Small intestine (tissue), 7 donors: ENCODE measurements around the gene MTFP1. TPM values are rescaled to one million over a fixed set of nuclear protein-coding genes. Genes with fewer than 3 reads are reported as not detected.
"Not testable (repeated sequence)": the region's sequence is repeated elsewhere in the genome, so short reads cannot be mapped to it uniquely, and the experiment has no call there.

Experiments used
- DNase-seq, 2 donors: peaks; one replicate each; pipeline versions ENCODE4 v3.0.0 to v3.0.0-alpha.2; 2013
- FAIRE-seq: peaks from 2 replicates; lab custom pipeline; 2012; peaks lifted over from hg19 to GRCh38; lab: Jason Lieb, UNC
- H3K27ac ChIP-seq, 3 donors: one replicate each; pipeline ENCODE4 v1.5.1; 2013; ENCODE audit warnings: low read length in 2 of 3, mild to moderate bottlenecking in 2 of 3, control low read depth in 1 of 3, inconsistent platforms in 1 of 3, low read depth in 1 of 3, moderate library complexity in 1 of 3
- H3K27me3 ChIP-seq, 3 donors: one replicate each; pipeline ENCODE4 v1.6.1; 2013; ENCODE audit warnings: low read length in 3 of 3, inconsistent platforms in 1 of 3; ENCODE audit not compliant: control insufficient read depth in 3 of 3, insufficient read depth in 3 of 3
- H3K36me3 ChIP-seq, 3 donors: one replicate each; pipeline ENCODE4 v1.6.1; 2013; ENCODE audit warnings: low read length in 3 of 3, inconsistent platforms in 1 of 3, low read depth in 1 of 3, mild to moderate bottlenecking in 1 of 3, moderate library complexity in 1 of 3; ENCODE audit not compliant: control insufficient read depth in 3 of 3, insufficient read depth in 2 of 3
- H3K4me1 ChIP-seq, 3 donors: one replicate each; pipeline ENCODE4 v1.6.1; 2013; ENCODE audit warnings: low read length in 2 of 3, inconsistent platforms in 1 of 3, low read depth in 1 of 3, mild to moderate bottlenecking in 1 of 3, moderate library complexity in 1 of 3; ENCODE audit not compliant: control insufficient read depth in 3 of 3, insufficient read depth in 2 of 3
- H3K4me3 ChIP-seq, 3 donors: one replicate each; pipeline ENCODE4 v1.5.1; 2013; ENCODE audit warnings: low read length in 3 of 3, control low read depth in 1 of 3, inconsistent platforms in 1 of 3, low read depth in 1 of 3, mild to moderate bottlenecking in 1 of 3, moderate library complexity in 1 of 3
- H3K9me3 ChIP-seq, 2 donors: one replicate each; pipeline ENCODE4 v1.6.1; 2013; ENCODE audit warnings: low read depth in 1 of 2, low read length in 1 of 2; ENCODE audit not compliant: control insufficient read depth in 2 of 2, insufficient read depth in 1 of 2
- WGBS, 3 donors: extraction: QIAGEN DNeasy Blood & Tissue Kit; methylation state at CpG; one replicate each; pipeline ENCODE4 v1.1.7; 2013; 5-methylcytosine and 5-hydroxymethylcytosine counted together
- polyA plus RNA-seq, 4 donors: library from polyadenylated mRNA; stranded (reverse) in 3 of 4; unstranded in 1 of 4; fragments of 200-250 nt in 3 of 4; fragments of 120-200 nt in 1 of 4; gene quantifications; one replicate each; pipeline versions ENCODE4 v1.2.1 to v1.2.3, GENCODE V29; 2013
- donor health status: healthy with polysubstance abuse.
- donor health status: control.
- donor health status: control.
- donor health status: Bipolar disorder and iron deficiency.
- donor health status: healthy.

Gene MTFP1
- polyA plus RNA-seq, 4 donors, result 10.0 to 36.7 (median 21.1) TPM

DNA sequence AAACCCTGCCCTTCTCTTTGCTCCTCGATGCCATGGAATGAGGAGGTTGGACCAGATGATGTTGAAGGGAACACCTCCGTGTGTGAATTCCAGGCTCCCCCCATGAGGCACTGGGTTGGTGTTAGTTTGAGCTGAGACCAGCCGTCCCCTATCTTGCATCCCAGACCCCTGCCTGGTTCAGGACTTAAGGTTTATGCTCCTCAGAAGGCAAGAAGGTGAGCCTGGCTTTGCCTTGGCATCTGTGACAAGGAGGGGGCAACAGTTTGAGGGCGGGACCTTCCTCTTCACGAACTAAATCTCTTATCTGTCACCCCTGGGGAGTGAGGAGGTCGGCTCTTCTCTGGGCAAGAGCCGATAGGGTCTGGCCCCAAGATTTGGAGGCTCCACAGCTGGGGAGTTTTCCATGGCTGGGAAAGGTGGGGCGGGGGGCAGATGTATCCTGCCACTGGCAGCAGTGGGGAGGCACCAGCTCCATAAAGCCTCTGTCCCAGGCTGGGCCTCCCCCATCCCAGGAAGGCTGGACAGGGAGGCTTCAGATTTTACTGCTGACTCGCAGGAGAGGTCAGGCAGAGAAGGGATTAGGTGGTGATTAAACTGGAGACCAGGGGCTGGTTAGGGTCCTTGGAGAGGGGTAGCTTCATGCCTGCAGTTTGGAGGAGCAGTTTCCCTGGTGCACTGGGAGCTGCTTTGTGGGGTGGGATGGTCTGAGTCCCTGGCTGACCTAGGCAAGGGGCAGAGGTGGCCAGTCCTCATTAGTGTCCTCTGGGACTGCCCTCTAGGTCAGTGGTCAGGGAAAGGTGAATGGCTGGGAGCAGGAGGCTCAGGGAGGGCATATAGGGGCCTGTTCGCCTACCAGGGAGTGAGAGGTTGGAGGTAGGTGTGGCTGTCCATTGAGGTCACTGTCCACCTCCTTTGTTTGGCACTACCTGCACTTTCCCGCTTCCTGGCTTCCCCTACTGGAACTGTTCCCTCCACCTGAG lies 27.6 kb upstream of the MTFP1 start:
- H3K9me3 ChIP-seq, result no peaks in the 10 kb centered on the region
- peaks cover 0 to 30% (median 8%) of the 10 kb centered on the region in 3 donors for H3K36me3 ChIP-seq
- 15 to 25% (median 23%) methylated on average over 11 of the region's 11 CpGs for WGBS, 3 donors
- H3K27me3 ChIP-seq, result peaks cover 0 to 5% (median 0%) of the 10 kb centered on the region in 3 donors
- FAIRE-seq (no peak), DNase-seq (peak in 1 of 2 donors; percentile 42)
- H3K4me3 ChIP-seq, result peak overlapping the region; percentile 51 to 92 (median 80)
- peak overlapping the region in 2 of 3 donors; percentile 29 to 73 for H3K27ac ChIP-seq
- peaks cover 3 to 28% (median 4%) of the 10 kb centered on the region in 3 donors for H3K4me1 ChIP-seq

DNA sequence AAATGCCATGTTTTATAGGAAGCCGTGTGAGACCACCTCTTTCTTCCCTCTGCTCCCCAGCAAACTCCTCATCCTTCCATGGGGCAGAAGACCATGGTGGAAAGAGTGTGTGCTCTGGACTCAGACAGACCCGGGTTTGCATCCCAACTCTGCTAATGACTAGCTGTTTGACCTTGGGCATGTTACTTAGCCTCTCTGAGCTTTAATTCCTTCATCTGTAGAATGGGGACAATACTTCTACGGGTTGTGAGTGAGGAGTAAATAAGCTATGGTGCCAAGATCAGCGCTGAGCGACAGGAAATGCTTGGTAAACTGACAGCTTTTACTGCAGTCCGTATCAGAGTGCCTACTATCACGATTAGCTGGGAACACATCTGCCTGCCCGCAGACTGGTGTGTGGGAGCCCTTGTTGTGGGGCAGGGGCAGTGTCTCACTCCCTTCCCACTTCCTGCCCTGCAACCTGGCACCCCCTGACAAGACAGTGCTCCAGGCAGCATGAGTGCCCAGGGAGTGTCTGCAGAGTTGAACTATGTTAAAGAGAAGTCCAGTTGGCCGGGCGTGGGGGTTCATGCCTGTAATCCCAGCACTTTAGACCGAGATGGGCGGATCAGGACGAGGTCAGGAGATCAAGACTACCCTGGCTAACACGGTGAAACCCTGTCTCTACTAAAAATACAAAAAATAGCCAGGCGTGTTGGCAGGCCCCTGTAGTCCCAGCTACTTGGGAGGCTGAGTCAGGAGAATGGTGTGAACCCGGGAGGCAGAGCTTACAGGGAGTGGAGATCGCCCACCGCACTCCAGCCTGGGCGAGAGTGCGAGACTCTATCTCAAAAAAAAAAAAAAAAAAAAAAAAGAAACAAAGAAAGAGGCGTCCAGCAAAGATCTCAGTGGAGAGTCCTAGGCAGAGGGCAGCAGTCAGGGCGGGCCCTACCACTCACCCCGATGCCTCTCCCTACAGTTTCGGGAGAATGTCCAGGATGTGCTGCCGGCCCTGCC lies 26.6 kb upstream of the MTFP1 start:
- peak overlapping the region in 1 of 3 donors; percentile 92 for H3K4me3 ChIP-seq
- H3K27ac ChIP-seq, result peak overlapping the region in 1 of 3 donors; percentile 51

DNA sequence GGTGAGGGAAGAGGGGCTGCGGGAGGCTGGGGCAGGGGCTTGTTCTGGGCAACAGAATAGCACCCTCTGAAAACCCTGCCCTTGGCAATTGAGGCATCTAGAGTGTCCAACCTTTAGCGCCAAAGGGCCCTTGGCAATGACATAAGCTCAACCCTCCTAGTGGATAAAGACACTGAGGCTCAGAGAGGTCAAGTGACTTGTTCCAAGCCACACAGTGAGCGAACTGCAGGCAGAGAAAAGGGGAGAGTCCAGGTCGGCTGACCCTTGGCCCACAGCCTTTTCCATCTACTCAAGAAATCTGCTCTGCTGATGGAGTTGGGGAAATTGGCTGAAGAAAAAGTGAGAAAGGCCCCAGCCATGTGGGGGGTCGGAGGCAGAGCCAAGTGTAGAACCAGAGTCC lies 25.9 kb upstream of the MTFP1 start:
- Histone ChIP-seq H3K4me3 (no peak overlapping the region), H3K27ac (no peak overlapping the region)

More for the DNA sequence above, 26.6 kb upstream of the MTFP1 start:
- peaks cover 4 to 28% (median 5%) of the 10 kb centered on the region in 3 donors for H3K4me1 ChIP-seq
- H3K27me3 ChIP-seq, result peaks cover 0 to 5% (median 0%) of the 10 kb centered on the region in 3 donors
- FAIRE-seq (no peak), DNase-seq (no peak)
- peaks cover 0 to 36% (median 8%) of the 10 kb centered on the region in 3 donors for H3K36me3 ChIP-seq
- H3K9me3 ChIP-seq, result no peaks in the 10 kb centered on the region
- WGBS, 3 donors, result 53 to 64% (median 58%) methylated on average over 24 to 25 of the region's 25 CpGs

DNA sequence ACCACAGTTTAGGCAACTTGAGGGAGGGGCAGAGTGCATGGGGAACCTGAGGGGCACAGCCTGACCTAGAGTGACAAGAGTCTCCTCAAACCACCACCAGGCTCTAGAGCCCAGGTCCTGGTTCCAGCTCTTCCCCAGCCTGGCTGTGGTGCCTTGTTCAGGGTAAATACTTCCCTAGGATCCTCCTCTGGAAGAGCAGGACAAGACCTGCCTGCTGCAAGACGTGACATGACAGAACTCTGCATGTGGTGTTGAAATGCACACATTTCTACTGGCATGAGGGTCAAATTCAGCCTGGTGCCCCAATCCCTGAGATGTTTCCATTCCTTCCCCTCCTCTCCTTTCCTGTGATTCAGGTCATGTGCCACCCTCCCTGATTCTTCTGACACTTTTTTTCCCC lies 25.4 kb upstream of the MTFP1 start:
- H3K27ac ChIP-seq, result no peak overlapping the region
- H3K4me1 ChIP-seq, result peaks cover 4 to 33% (median 6%) of the 10 kb centered on the region in 3 donors
- WGBS, 3 donors, result 73 to 87% (median 73%) methylated on average over 1 of the region's 1 CpG
- peaks cover 0 to 5% (median 0%) of the 10 kb centered on the region in 3 donors for H3K27me3 ChIP-seq
- H3K9me3 ChIP-seq, result no peaks in the 10 kb centered on the region
- peaks cover 0 to 42% (median 8%) of the 10 kb centered on the region in 3 donors for H3K36me3 ChIP-seq
- no peak overlapping the region for H3K4me3 ChIP-seq
- FAIRE-seq, result no peak
- DNase-seq, result no peak

More for the DNA sequence above, 25.9 kb upstream of the MTFP1 start:
- 88 to 92% (median 91%) methylated on average over 5 of the region's 5 CpGs for WGBS, 3 donors
- H3K9me3 ChIP-seq, result no peaks in the 10 kb centered on the region
- peaks cover 4 to 33% (median 5%) of the 10 kb centered on the region in 3 donors for H3K4me1 ChIP-seq
- FAIRE-seq, result no peak
- H3K27me3 ChIP-seq, result peaks cover 0 to 5% (median 0%) of the 10 kb centered on the region in 3 donors
- no peak for DNase-seq
- peaks cover 0 to 39% (median 8%) of the 10 kb centered on the region in 3 donors for H3K36me3 ChIP-seq

DNA sequence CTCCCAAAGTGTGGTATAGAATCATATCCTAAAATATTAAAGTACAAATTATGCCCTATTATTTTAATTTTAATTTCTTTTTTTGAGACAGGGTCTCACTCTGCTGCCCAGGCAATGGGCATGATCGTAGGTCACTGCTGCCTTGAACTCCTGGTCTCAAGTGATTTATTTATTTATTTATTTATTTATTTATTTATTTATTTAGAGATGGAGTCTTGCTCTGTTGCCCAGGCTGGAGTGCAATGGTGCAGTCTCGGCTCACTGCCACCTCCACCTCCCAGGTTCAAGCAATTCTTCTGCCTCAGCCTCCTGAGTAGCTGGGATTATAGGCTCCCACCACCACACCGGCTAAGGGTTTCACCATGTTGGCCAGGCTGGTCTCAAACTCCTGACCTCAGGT lies 24.5 kb upstream of the MTFP1 start:
- Histone ChIP-seq H3K4me1 (peaks cover 4 to 31% (median 8%) of the 10 kb centered on the region in 3 donors), H3K36me3 (peaks cover 2 to 49% (median 8%) of the 10 kb centered on the region in 3 donors)
- not testable (repeated sequence) for H3K9me3 ChIP-seq, H3K27me3 ChIP-seq, FAIRE-seq, H3K27ac ChIP-seq, DNase-seq, H3K4me3 ChIP-seq
- 89 to 98% (median 95%) methylated on average over 3 of the region's 3 CpGs for WGBS, 3 donors

DNA sequence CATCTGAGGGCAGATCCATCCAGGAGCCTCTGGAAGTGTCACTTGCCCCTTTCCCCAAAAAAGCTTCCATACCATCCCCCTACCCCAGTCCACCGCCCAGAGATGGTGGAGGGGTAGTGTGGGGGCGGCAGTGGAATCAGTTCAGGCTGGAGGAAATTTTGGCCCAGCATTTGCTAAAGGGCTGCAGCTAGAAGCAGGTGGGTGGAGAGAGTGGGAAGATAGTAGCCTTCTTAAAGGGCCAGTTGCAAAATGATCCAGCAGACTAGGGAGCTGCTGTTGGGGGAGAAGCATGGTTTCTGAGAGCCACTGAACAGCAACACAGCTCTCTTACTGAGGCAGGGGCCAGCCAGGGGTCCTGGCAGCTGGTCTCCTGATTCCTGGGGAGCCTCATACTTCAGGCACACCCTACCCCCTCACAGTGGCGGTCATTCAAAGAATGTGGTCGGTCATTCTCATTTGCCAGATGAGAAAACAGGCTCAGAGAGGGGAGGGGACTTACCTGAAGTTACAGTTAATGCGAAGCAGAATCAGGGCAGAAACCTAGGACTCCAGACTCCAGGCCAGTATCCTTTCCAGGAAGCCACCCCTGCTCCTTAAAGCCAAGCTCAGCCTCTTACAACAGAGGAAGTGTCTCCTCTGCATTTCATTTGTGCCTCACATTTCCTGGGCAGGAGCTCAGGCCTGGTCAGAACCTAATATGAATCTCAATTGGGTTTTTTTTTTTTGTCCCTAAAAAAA lies 23.4 kb upstream of the MTFP1 start:
- DNase-seq (no peak), FAIRE-seq (no peak)
- Histone ChIP-seq H3K9me3 (no peaks in the 10 kb centered on the region), H3K4me3 (no peak overlapping the region), H3K27me3 (peaks cover 0 to 5% (median 0%) of the 10 kb centered on the region in 3 donors), H3K27ac (peak overlapping the region in 1 of 3 donors; percentile 12), H3K4me1 (peaks cover 4 to 28% (median 8%) of the 10 kb centered on the region in 3 donors), H3K36me3 (peaks cover 4 to 61% (median 11%) of the 10 kb centered on the region in 3 donors)
- WGBS, 3 donors, result 70 to 73% (median 73%) methylated on average over 5 of the region's 5 CpGs

DNA sequence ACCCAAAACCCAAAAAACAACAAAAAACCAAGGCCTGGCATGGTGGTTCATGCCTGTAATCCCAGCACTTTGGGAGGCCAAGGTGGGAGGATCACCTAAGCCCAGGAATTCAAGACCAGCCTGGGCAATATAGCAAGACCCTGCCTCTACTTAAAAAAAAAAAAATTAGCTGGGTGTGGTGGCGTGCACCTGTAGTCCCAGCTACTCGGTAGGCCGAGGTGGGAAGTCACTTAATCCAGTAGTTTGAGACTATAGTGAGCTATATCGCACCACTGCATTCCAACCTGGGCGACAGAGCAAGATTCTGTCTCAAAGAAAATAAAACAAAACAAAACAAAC lies 22.8 kb upstream of the MTFP1 start:
- Histone ChIP-seq H3K4me1 (peaks cover 4 to 27% (median 8%) of the 10 kb centered on the region in 3 donors), H3K36me3 (peaks cover 4 to 66% (median 15%) of the 10 kb centered on the region in 3 donors), H3K27ac (peak overlapping the region in 1 of 3 donors; percentile 12)
- WGBS, 3 donors, result 92 to 94% (median 94%) methylated on average over 5 of the region's 5 CpGs
- not testable (repeated sequence) for H3K9me3 ChIP-seq, H3K27me3 ChIP-seq, DNase-seq, FAIRE-seq, H3K4me3 ChIP-seq
